GM12872 (cell line): Measurements from ENCODE around the gene HERC6.

Experiments used
- TF ChIP-seq, protein P1 (sequence below): IDR thresholded peaks from 3 replicates; pipeline ENCODE4 v1.5.1; 2011; ENCODE audit warnings: low read depth, mild to moderate bottlenecking, low read length, moderate library complexity; ENCODE audit not compliant: insufficient read depth

HERC6 gene

DNA sequence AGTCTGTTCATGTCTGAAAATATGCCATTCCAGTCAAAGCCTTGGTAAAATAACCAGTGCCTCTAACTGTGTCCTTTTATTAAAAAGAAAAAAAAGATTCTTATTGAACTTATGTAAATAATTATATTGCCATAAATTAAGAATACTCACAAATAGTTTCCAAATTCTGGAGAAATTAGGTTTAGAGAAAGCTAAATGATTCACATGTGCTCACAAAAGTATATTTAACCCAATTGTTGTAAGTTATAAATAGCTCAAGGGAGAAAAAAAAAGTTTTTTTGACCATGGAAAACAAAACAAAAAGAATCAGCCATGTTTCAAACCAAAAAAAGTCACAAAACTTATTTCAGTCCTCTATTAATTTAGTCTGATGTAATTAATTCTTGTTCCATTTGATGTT, 25.3 kb upstream of the HERC6 start:
- TF ChIP-seq, protein P1, sequence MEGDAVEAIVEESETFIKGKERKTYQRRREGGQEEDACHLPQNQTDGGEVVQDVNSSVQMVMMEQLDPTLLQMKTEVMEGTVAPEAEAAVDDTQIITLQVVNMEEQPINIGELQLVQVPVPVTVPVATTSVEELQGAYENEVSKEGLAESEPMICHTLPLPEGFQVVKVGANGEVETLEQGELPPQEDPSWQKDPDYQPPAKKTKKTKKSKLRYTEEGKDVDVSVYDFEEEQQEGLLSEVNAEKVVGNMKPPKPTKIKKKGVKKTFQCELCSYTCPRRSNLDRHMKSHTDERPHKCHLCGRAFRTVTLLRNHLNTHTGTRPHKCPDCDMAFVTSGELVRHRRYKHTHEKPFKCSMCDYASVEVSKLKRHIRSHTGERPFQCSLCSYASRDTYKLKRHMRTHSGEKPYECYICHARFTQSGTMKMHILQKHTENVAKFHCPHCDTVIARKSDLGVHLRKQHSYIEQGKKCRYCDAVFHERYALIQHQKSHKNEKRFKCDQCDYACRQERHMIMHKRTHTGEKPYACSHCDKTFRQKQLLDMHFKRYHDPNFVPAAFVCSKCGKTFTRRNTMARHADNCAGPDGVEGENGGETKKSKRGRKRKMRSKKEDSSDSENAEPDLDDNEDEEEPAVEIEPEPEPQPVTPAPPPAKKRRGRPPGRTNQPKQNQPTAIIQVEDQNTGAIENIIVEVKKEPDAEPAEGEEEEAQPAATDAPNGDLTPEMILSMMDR, result no peak

GRCh38 chr4:88356771-88357170, 21.9 kb upstream of the HERC6 start:
- TF ChIP-seq, protein P1, result no peak

- TF ChIP-seq, protein P1, result no peak
Observed at GRCh38 chr4:88357262-88357661, 21.4 kb upstream of the HERC6 start.

DNA sequence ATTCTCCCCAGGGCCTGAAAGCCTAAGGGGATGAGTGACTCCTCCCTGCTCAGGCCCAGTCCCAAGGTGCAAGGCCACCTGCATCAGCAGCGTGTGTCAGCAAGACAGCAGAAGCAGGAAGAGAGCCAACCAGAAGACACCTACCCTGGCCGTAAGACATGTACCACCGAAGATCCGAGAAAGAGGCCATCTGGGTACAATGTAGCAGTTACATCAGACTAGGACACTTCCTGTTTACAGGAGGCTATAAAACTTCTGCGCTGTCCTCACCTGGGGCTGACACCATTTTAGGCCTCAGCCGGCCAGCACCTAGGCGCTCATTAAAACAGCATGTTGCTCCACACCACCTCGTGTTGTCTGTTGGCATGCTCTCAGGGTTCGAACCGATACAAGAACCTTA, 19.1 kb upstream of the HERC6 start:
- TF ChIP-seq, protein P1, result no peak

DNA sequence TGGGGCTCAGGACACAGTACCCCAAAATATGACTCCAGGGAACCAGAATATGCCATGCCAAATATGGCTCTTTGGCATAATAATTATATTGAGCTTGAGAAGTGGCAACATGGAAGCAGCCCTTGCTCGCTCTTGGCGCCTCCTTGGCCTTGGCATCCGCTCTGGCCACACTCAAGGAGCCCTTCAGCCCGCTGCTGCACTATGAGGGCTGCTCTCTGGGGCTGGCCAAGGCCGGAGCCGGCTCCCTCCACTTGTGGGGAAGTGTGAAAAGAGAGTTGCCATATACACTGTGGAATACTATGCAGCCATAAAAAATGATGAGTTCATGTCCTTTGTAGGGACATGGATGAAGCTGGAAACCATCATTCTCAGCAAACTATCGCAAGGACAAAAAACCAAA, 18.4 kb upstream of the HERC6 start:
- TF ChIP-seq, protein P1, result no peak

DNA sequence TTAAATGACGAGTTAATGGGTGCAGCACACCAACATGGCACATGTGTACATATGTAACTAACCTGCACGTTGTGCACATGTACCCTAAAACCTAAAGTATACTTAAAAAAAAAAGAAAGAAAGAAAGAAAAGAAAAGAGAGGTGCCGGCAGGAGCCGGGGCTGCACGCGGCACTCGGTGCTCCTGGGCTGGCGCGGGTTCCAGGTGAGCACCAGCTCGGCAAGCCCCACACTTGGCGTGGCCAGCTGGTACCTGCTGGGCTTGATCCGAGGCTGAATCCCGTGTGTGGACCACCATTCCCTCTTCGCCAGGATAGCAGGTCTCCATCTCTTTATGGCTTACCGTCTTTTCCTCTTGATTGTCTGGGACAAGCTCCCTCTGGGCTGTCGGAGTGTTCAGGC, 17.9 kb upstream of the HERC6 start:
- TF ChIP-seq, protein P1, result no peak

DNA sequence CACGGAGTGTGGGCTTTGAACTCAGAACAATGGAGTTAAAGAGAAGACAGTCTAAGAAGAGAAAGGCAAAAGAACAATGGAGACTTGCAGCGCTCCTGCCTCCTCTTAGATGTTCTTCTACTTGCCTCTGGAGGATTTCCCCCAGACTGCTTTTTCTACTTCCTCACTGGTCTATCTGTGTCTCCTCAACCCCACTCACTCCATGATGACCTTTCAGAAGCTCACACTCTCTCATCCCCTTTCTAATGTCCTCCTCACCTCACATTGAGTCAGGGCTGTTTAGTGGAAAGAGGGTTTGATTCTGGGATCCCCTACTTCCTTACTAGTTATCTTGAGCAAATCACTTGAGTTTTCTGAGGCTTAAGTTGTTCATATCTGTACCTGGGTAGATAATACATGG, 12.2 kb upstream of the HERC6 start:
- TF ChIP-seq, protein P1, result no peak

GRCh38 chr4:88367826-88368225, 10.8 kb upstream of the HERC6 start:
- TF ChIP-seq, protein P1, result no peak
